Neuronal stem cell (in vitro differentiated cells): ENCODE data around the gene RBMS3.

Source experiments
- DNase-seq: peaks from one replicate; pipeline ENCODE4 v3.0.0-alpha.2; 2013; ENCODE audit warnings: low spot score
- H2AFZ ChIP-seq: one replicate; pipeline ENCODE4 v1.6.1; 2013; ENCODE audit warnings: mild to moderate bottlenecking, low read length, inconsistent platforms
- H2AK5ac ChIP-seq: 2 replicates; pipeline ENCODE4 v1.6.1; 2013; ENCODE audit warnings: low read depth, mild to moderate bottlenecking, inconsistent platforms, low read length, moderate library complexity, mixed read lengths
- H2BK120ac ChIP-seq: 2 replicates; pipeline ENCODE4 v1.6.1; 2013; ENCODE audit warnings: low read depth, mild to moderate bottlenecking, inconsistent platforms, low read length, moderate library complexity, mixed read lengths
- H2BK12ac ChIP-seq: one replicate; pipeline ENCODE4 v1.6.1; 2013; ENCODE audit warnings: low read length, inconsistent platforms
- H2BK15ac ChIP-seq: 2 replicates; pipeline ENCODE4 v1.6.1; 2013; ENCODE audit warnings: mild to moderate bottlenecking, low read length, inconsistent platforms, mixed read lengths
- H2BK5ac ChIP-seq: one replicate; pipeline ENCODE4 v1.6.1; 2013; ENCODE audit warnings: inconsistent platforms, mild to moderate bottlenecking, low read length, moderate library complexity
- H3K14ac ChIP-seq: one replicate; pipeline ENCODE4 v1.6.1; 2013; ENCODE audit warnings: low read length, inconsistent platforms
- H3K18ac ChIP-seq: 2 replicates; pipeline ENCODE4 v1.6.1; 2013; ENCODE audit warnings: low read length, inconsistent platforms
- H3K23ac ChIP-seq: 2 replicates; pipeline ENCODE4 v1.6.1; 2013; ENCODE audit warnings: low read depth, mild to moderate bottlenecking, mixed read lengths, low read length, inconsistent platforms; ENCODE audit not compliant: poor library complexity
- H3K27ac ChIP-seq: replicated peaks from 3 replicates; pipeline ENCODE4 v1.5.1; 2013; ENCODE audit warnings: low read length, inconsistent platforms
- H3K27me3 ChIP-seq, 3 experiments: 2 replicates each; pipeline ENCODE4 v1.6.1; 2013; ENCODE audit warnings: low read length in 3 of 3, mild to moderate bottlenecking in 2 of 3, inconsistent platforms in 1 of 3, low read depth in 1 of 3, mixed read lengths in 1 of 3, moderate library complexity in 1 of 3; ENCODE audit not compliant: control insufficient read depth in 3 of 3, insufficient read depth in 3 of 3
- H3K36me3 ChIP-seq, 2 donors: replicated peaks in 1 of 2; 2 replicates each; pipeline ENCODE4 v1.6.1; 2013; ENCODE audit warnings: low read length in 2 of 2; ENCODE audit not compliant: control insufficient read depth in 2 of 2, insufficient read depth in 2 of 2
- H3K4ac ChIP-seq: 2 replicates; pipeline ENCODE4 v1.6.1; 2013; ENCODE audit warnings: inconsistent platforms, mild to moderate bottlenecking, low read length, moderate library complexity
- H3K4me1 ChIP-seq, 2 donors: 1 replicate in 1 of 2; 2 replicates in 1 of 2; pipeline ENCODE4 v1.6.1; 2013; ENCODE audit warnings: low read length in 2 of 2, low read depth in 1 of 2; ENCODE audit not compliant: control insufficient read depth in 2 of 2, insufficient read depth in 1 of 2
- H3K4me2 ChIP-seq: one replicate; pipeline ENCODE4 v1.6.1; 2013; ENCODE audit warnings: mild to moderate bottlenecking, low read length, inconsistent platforms; ENCODE audit not compliant: insufficient read depth, poor library complexity, severe bottlenecking
- H3K4me3 ChIP-seq, 2 donors: 2 replicates each; pipeline ENCODE4 v1.5.1; 2013; ENCODE audit warnings: low read length in 2 of 2, mild to moderate bottlenecking in 2 of 2, inconsistent platforms in 1 of 2, moderate library complexity in 1 of 2
- H3K79me1 ChIP-seq: one replicate; pipeline ENCODE4 v1.6.1; 2013; ENCODE audit warnings: low read depth, mild to moderate bottlenecking, inconsistent platforms, low read length, moderate library complexity
- H3K9ac ChIP-seq: one replicate; pipeline ENCODE4 v1.6.1; 2013; ENCODE audit warnings: mild to moderate bottlenecking, low read depth, low read length, inconsistent platforms; ENCODE audit not compliant: poor library complexity
- H3K9me3 ChIP-seq, 2 donors: replicated peaks in 1 of 2; 2 replicates each; pipeline versions ENCODE3 to v1.6.1; 2013; ENCODE audit warnings: low read length in 2 of 2, mild to moderate bottlenecking in 2 of 2, inconsistent platforms in 1 of 2, low read depth in 1 of 2, mixed read lengths in 1 of 2, moderate library complexity in 1 of 2; ENCODE audit not compliant: control insufficient read depth in 2 of 2, insufficient read depth in 1 of 2
- H4K8ac ChIP-seq: one replicate; pipeline ENCODE4 v1.6.1; 2013; ENCODE audit warnings: low read depth, mild to moderate bottlenecking, inconsistent platforms, low read length, moderate library complexity
- H4K91ac ChIP-seq: one replicate; pipeline ENCODE4 v1.6.1; 2013; ENCODE audit warnings: low read length, low read depth, mild to moderate bottlenecking, inconsistent platforms; ENCODE audit not compliant: poor library complexity
- WGBS, 2 donors: extraction: QIAGEN DNeasy Blood & Tissue Kit; methylation state at CpG; one replicate each; pipeline ENCODE4 v1.1.7; 2013; ENCODE audit warnings: missing lambda C conversion rate in 2 of 2, mixed read lengths in 1 of 2; ENCODE audit not compliant: insufficient read length in 2 of 2, insufficient replicate concordance in 1 of 2; ENCODE audit errors: extremely low coverage in 2 of 2; 5-methylcytosine and 5-hydroxymethylcytosine counted together

Gene RBMS3

DNA sequence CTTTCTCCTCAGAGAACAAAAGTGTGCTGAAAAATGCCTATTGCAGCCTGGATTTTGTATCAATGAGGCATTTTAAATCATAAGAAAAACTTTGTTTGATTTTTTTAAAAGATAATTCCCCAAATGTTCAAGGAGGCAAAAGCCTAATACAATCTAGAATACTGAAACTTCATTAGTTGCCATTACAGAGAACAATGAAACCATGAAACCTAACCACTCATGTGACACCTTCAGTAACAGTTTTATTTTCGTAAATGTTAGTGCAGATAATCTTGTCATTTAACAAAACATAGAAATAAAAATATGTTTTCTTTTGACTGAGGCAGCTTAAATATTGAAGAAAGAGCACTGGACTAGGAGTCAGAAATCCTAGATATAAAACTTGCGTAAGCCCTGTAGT is 655.9 kb downstream of the RBMS3 start:
- H3K27me3 ChIP-seq, result no peaks in the 10 kb centered on the region
- DNase-seq, result no peak
- H3K18ac ChIP-seq, result no peak overlapping the region
- no peak overlapping the region for H2BK12ac ChIP-seq
- no peak overlapping the region for H3K4me2 ChIP-seq
- no peak overlapping the region for H2BK120ac ChIP-seq
- H3K23ac ChIP-seq, result no peak overlapping the region
- no peak overlapping the region for H2AFZ ChIP-seq
- H3K4me1 ChIP-seq, result peaks cover 0 to 4% of the 10 kb centered on the region in 2 donors
- H4K91ac ChIP-seq, result no peak overlapping the region
- no peaks in the 10 kb centered on the region for H3K36me3 ChIP-seq
- H3K27ac ChIP-seq, result no peak overlapping the region
- H3K9me3 ChIP-seq, result no peaks in the 10 kb centered on the region
- H3K9ac ChIP-seq, result no peak overlapping the region
- no peaks in the 10 kb centered on the region for H3K79me1 ChIP-seq
- H2BK15ac ChIP-seq, result no peak overlapping the region
- H2AK5ac ChIP-seq, result no peak overlapping the region
- no peak overlapping the region for H3K14ac ChIP-seq
- no CpG with 5 or more reads among the region's 2 CpGs for WGBS, 2 donors
- no peak overlapping the region for H3K4me3 ChIP-seq
- H2BK5ac ChIP-seq, result no peak overlapping the region
- no peak overlapping the region for H4K8ac ChIP-seq
- no peak overlapping the region for H3K4ac ChIP-seq

DNA sequence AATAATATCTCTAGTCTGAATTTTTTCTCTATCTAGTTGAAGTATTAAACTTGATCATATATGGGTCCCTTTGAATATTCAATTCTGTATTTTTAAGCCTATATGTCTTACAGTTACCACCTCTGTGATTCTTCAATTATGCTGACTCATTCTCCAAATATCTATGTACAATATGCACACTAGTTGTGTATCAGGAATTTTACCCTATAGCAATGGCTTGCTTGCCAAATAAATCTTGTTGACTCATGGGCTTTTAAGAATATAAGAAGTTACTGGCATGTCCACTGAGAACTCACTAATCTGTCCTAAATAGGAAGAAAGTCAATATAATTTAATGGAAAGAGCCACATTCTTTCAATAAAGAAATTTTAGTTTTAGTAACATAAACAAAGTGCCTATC is 656.3 kb downstream of the RBMS3 start:
- Histone ChIP-seq H3K9me3 (no peaks in the 10 kb centered on the region), H3K4me3 (no peak overlapping the region), H2BK5ac (no peak overlapping the region), H3K4ac (no peak overlapping the region), H2AFZ (no peak overlapping the region), H3K27ac (no peak overlapping the region), H4K91ac (no peak overlapping the region), H3K79me1 (no peaks in the 10 kb centered on the region), H3K9ac (no peak overlapping the region), H2AK5ac (no peak overlapping the region), H3K23ac (no peak overlapping the region), H3K14ac (no peak overlapping the region), H3K4me2 (no peak overlapping the region), H3K36me3 (no peaks in the 10 kb centered on the region), H3K4me1 (peaks cover 0 to 4% of the 10 kb centered on the region in 2 donors), H2BK120ac (no peak overlapping the region), H2BK12ac (no peak overlapping the region), H3K27me3 (no peaks in the 10 kb centered on the region), H2BK15ac (no peak overlapping the region), H3K18ac (no peak overlapping the region), H4K8ac (no peak overlapping the region)
- DNase-seq, result no peak

DNA sequence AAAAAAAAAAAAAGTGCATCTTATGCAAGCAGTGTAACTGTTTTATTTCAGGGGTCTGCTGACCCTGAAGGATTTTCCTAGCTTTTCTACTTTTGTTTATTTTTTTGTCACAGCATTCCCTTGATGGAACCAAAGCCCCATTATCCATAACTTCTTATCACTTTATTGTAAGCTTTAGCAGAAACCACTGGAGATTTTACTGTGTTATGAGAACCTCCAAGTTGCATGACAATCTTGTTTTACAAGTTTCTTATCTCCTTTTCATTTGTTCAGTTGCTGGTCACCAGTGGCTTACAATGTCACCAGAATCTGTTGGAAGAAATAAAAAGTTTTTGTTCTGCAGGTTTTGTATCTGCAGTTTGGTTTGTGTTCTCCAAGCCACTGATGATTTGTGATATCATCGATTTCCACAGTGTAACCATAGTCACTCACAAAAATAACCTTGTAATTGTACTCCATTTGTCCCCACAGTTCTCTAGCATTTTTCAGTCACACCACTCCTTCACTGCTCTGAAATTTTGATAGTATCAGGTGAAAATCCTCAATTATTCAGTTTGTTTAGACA is 660.0 kb downstream of the RBMS3 start:
- no peak for DNase-seq
- Histone ChIP-seq H3K4me2 (no peak overlapping the region), H3K4ac (no peak overlapping the region), H2BK12ac (no peak overlapping the region), H3K9me3 (no peaks in the 10 kb centered on the region), H2AFZ (peak overlapping the region; percentile 4), H2BK5ac (no peak overlapping the region), H4K8ac (no peak overlapping the region), H3K14ac (no peak overlapping the region), H3K4me3 (no peak overlapping the region), H4K91ac (no peak overlapping the region), H2BK120ac (no peak overlapping the region), H3K23ac (no peak overlapping the region), H3K27me3 (no peaks in the 10 kb centered on the region), H3K4me1 (no peaks in the 10 kb centered on the region), H3K9ac (no peak overlapping the region), H3K79me1 (no peaks in the 10 kb centered on the region), H2BK15ac (no peak overlapping the region), H3K36me3 (no peaks in the 10 kb centered on the region), H3K18ac (no peak overlapping the region), H2AK5ac (no peak overlapping the region), H3K27ac (no peak overlapping the region)
- no CpG with 5 or more reads among the region's 1 CpG for WGBS, 2 donors

DNA sequence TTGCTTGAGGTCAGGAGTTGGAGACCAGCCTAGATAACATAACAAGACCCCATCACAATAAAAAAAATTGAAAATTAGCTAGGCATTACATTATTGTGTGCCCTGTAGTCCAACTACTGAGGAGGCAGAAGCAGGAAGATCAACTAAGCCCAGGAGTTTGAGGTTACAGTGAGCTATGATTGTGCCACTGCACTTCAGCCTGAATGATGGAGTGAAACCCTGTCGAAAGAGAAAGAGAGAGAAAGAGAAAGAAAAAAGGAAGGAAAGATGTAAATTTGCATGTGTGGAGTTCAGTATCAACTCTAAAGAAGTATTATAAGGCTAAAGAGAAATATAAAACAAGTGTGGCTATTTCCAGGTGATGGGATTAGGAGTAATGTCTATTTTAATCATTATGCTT is 661.4 kb downstream of the RBMS3 start:
- Histone ChIP-seq H2AFZ (no peak overlapping the region), H4K91ac (no peak overlapping the region), H3K14ac (no peak overlapping the region), H3K4me3 (no peak overlapping the region), H3K9me3 (no peaks in the 10 kb centered on the region), H2BK12ac (no peak overlapping the region), H3K18ac (no peak overlapping the region), H3K36me3 (no peaks in the 10 kb centered on the region), H3K27ac (no peak overlapping the region), H3K4me2 (no peak overlapping the region), H3K27me3 (no peaks in the 10 kb centered on the region), H3K4ac (no peak overlapping the region), H3K4me1 (no peaks in the 10 kb centered on the region), H4K8ac (no peak overlapping the region), H2AK5ac (no peak overlapping the region), H2BK5ac (no peak overlapping the region), H3K79me1 (no peaks in the 10 kb centered on the region), H2BK120ac (no peak overlapping the region), H3K9ac (no peak overlapping the region), H2BK15ac (no peak overlapping the region), H3K23ac (no peak overlapping the region)
- no CpG with 5 or more reads among the region's 1 CpG for WGBS, 2 donors
- no peak for DNase-seq
